NCI-H1930 (cell line): ENCODE results near the gene RRBP1.
"Not testable (repeated sequence)": the region's sequence is repeated elsewhere in the genome, so short reads cannot be mapped to it uniquely, and the experiment has no call there.

Source experiments
- DNase-seq, 2 experiments: peaks; one replicate each; lab custom pipeline; 2025; lab: John Stamatoyannopoulos, UW

The RRBP1 gene

DNA sequence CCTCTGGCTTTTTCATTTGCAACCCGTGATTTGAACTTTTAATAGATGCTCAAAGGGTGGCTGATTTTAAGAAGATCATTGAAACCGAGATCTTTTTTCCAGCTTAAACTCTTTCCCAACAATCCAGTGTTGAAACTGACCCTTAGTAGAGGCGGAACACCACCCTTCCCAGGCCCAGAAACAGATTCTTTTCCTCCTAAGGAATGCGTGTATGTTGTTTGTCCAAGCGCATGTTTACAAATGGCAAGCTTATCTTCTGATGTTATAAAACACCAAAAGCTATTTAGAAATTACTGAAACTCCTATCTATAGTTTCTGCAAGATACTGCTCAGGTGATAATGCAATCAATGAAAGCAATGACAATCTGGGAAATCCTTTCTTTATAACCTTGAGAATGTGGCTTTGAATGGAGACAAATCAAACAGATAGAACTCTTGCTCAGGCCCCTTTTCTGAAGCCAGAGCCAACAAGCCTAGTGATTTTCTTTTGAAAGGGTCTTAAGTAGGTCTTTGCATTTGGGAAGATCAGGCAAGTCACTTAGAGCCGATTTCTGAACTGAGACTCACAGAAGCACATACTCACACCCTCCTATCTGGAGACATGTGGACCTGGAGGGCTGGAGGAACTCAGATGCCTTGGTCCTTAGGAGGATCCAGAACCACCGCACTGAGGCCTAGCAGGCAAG, 26.8 kb upstream of the RRBP1 start:
- DNase-seq: no peak

- not testable (repeated sequence) for DNase-seq
Measured at GRCh38 chr20:17707951-17708350, 25.9 kb upstream of the RRBP1 start.

DNA sequence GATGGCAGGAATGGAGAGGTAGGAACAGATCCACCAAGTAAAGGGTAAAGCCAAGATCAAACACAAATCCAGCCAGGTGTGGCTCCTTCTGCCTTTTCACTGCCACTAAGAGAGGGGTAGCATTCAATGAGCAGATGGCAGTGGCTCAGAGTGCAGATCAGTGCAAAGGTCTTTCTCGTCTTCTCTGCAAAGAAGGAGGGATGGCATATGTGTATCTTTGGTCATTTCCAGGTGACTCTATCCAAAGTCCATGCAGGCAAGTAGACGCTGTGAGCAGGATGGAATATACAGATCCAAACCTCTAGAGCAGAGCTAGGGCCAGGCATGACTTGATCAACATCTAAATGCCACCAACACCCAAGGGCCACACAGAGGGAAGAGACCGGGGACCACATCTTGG, 24.6 kb upstream of the RRBP1 start:
- DNase-seq: no peak

- DNase-seq: no peak
Measured at GRCh38 chr20:17705916-17706315, 23.9 kb upstream of the RRBP1 start.

DNA sequence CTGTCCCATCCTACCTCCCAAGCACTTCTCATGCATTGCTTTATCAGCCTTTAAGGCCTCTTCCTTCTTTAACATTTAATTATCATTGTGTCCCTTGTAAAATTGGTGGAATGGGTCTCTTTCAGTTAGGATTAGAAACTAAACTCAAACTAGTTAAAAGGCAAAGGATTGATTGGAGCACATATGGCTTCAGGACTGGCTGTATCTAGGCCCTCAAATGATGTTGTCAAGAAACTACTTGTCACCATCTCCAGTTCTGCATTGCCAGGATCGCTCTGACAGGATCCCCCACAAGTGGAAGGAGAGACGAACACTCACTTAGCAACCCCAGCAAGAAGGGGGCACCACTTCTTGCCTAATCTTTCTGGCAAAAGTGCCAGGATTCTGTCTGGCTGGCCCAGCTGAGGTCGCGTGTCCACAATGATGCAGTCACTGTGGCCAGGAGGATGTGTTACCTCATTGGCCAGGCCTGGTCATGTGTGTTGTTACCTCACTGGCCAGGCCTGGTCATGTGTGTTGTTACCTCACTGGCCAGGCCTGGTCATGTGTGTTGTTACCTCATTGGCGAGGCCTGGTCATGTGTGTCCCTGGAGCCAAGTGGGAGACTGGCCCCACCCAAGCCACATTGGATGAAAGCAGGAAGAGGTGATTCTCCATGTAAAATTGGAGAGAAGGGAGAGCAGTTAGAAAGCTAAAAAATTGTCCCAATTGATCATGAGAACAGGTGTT, 22.7 kb upstream of the RRBP1 start:
- no peak for DNase-seq

- DNase-seq: no peak
Measured at GRCh38 chr20:17701826-17702225, 19.8 kb upstream of the RRBP1 start.

GRCh38 chr20:17700637-17701036, 18.6 kb upstream of the RRBP1 start:
- no peak for DNase-seq

- no peak for DNase-seq
Measured at GRCh38 chr20:17699931-17700351, 17.9 kb upstream of the RRBP1 start, which contains the start of gene BANF2. Gene BANF2, plus strand, starts transcription at chr20:17699966. Its CDS starts 25,060 bp downstream, at chr20:17725026.

GRCh38 chr20:17698384-17698783, 16.3 kb upstream of the RRBP1 start:
- no peak for DNase-seq

GRCh38 chr20:17697171-17697570, 15.1 kb upstream of the RRBP1 start:
- no peak for DNase-seq

DNA sequence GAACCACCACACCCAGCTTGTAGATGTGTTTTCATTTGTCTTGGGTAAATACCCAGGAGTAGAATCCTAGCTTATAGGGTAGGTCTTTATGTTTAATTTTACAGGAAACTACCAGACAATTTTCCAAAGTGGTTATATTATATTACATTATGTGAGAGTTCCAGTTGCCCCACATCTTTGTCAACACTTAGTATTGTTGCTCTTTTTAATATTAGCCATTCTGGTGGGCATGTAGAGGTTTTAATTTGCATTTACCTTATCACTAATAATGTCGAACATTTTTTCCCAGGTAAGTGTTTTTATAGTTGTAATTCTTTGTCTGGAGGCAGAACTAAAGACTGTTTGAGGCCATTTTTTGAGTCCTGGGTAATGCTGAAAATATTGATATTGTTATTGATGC, 14.2 kb upstream of the RRBP1 start:
- DNase-seq: no peak

GRCh38 chr20:17694767-17695166, 12.7 kb upstream of the RRBP1 start:
- DNase-seq: no peak

DNA sequence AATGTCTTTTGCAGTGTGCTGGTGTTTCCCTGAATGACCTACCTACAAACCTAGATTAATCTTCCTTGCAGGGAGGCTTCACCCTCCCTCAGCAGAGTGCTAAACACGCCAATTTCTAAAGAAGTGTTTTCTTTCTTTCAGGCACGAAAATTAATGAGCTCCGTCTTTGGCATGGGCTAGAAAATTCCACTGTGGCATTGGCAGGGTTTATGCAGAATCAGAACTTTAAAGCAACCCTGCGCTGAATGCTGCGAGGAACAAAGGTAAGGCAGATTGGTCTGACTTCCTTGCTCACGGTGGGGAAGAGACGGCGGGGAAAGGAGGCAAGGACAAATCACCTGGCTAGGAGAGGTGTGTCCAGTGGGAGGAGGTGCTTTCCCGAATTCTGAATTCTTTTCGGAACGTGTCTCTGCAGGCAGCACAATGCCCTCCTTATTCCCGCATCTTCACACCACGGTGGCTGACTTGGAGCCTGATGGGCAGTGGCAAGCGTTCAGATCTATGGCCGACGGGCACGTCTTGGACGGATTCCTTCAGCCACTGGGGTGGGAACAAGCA, 11.5 kb upstream of the RRBP1 start:
- no peak for DNase-seq

DNA sequence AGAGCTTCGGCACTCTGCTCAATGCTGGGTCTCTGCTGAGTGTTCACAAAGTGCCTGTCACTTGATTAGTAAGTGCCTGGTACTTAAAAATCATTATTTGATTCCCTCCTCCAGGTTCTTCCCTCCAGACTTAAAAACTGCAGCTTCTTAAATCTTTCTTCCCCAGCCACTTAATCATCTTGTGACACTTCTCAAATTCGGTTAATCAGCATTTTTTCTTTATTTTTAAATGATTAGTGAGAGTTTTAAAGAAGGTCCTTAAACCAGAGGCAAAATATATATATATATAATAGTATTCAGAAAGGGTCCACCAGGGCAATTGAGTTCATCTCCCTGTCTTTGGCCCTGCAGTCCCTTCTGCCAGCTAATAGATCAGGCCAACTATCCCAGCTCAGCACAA, 9.7 kb upstream of the RRBP1 start:
- DNase-seq: no peak

GRCh38 chr20:17690144-17690543, 8.1 kb upstream of the RRBP1 start:
- DNase-seq: no peak

DNA sequence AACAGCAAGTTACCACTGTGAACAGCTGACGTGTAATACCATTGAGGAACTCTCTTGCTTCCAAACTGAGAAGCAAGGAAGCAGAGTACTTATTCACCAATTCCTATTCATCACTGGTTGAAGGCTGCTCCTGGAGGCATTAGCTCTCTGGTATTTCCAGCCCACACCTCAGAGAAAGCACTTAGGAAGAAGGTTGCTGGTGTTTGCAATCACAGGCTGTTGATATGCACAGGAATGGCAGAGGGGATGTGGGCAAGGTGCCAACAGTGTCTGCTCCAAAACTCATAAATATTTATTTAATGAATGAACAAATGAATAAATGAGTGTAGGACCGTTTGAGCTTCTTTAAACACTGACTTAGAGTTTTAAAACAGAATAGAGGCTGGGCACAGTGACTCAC, 6.9 kb upstream of the RRBP1 start:
- no peak for DNase-seq

DNA sequence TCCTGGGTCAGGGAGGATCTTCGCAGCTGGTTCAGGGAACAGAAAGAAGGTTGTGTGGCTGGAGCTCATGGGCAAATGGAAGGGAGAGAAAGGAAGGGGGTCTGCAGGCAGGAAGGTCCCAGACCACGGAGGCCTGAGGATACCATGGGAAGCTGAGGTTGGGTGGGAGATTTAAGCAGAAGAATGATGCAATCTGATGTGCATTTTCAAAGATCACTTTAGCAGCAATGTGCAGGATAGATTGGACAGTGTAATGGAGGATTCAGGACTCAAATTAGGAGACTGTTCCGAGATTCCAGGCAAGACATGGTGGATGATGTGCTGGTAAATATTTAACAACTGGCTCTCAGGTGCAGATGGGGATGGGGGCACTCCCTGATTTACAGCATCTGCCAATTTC, 5.8 kb upstream of the RRBP1 start:
- no peak for DNase-seq

GRCh38 chr20:17685168-17685567, 3.1 kb upstream of the RRBP1 start:
- no peak for DNase-seq

DNA sequence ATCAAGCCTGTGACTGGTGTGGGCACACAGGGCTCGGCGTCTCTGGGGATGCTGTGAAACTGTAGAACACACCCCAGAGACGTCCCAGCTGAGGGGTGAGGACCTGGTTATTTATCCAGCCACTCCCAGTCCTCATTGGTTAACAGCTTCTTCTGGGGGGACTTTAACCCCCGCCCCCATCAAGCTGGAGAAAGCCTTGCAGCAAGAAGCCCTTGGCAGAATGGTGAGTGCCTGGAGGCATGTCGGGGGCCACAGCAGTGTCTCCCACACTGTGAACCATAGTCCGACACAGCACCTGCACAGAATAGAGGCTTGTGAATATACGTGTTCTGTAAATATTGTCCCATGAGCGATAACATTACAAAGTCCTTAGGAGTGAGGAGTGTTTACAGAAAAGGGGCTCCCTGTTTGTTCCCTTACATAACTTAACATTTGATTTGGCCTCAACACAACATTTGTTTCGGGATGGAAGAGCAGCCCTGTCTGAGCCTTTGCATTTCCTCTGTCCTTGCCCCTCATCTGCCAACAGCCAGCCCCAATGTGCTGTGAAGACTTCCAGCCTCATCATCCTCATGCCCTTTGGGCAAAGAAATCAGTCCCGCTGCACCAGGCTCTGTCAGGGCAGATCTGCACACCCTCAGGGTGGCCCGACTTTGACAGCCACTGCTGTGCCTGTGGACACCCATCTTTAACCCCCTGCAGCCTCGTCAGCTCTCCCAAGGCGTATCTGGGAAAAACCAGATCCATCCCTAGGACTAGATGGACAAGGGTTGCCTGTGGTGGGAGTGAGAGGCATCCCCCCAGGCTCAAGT, 2.2 kb upstream of the RRBP1 start:
- no peak for DNase-seq

GRCh38 chr20:17683218-17684076, 1.4 kb upstream of the RRBP1 start:
- DNase-seq: no peak

DNA sequence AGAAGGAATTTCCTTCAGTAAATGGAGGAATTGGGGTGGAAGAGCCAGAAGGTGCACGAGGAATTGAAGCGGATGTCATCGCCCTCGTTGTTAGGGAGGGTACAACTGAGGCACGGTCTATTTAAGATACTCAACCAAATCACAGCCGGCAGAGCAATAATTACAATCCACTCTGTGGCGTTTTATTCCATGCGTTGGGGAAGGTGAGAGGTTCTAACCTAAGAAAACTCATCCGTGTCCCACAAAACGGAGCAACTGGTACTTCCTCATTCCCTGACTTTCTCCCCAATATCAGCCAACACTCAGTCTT, 802 bp upstream of the RRBP1 start:
- DNase-seq: no peak

DNA sequence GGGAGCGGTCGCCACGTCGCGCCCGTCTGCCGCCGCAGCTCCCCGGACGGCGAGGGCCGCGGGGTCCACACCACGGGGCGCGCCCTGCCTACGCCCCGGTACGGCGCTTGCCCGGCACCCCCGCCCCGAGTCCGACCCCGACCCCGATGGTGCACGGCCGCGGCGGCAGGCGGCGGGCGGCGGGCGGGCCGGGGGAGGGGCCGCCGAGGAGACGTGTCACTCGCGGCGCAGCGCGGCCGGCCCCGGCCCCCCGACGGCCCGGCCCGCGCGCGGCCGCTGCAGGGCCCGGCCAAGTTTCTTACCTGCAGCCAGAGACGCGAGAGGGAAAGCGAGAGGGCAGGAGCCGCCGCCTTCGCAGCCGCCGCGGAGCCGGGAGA, 328 bp downstream of the RRBP1 start:
- no peak for DNase-seq
